K562 (cell line): ENCODE measurements around the gene HK1.

Experiments used
- BHLHE40 ChIP-seq: IDR thresholded peaks from 2 replicates; pipeline ENCODE4 v1.6.1; 2011; ENCODE audit warnings: low read length, improper control_type of control experiment
- DLX4 ChIP-seq: fragments of 250-450 bp; sonication (Bioruptor Pico); IDR thresholded peaks from 2 replicates; pipeline ENCODE4 v1.6.1; 2021; ENCODE audit warnings: mild to moderate bottlenecking
- GATA2 ChIP-seq: sonication (generic); formaldehyde crosslinking; IDR thresholded peaks from 2 replicates; pipeline ENCODE4 v1.4.0; 2020; ENCODE audit warnings: mild to moderate bottlenecking, missing genetic modification reagents
- HBP1 ChIP-seq: fragments of 450-650 bp; formaldehyde crosslinking; IDR thresholded peaks from 2 replicates; pipeline ENCODE4 v1.4.0; 2022; ENCODE audit warnings: missing genetic modification characterization
- POLR2A ChIP-seq: fragments of 450-650 bp; conservative IDR thresholded peaks from 2 replicates; pipeline ENCODE4 v1.6.1; 2016
- POLR2AphosphoS2 ChIP-seq: IDR thresholded peaks from 2 replicates; pipeline ENCODE4 v1.6.1; 2012; ENCODE audit warnings: low read length, improper control_type of control experiment
- POLR2AphosphoS5 ChIP-seq: IDR thresholded peaks from 2 replicates; pipeline ENCODE4 v1.6.1; 2011; ENCODE audit warnings: mild to moderate bottlenecking, low read depth, low read length, moderate library complexity; ENCODE audit not compliant: control insufficient read depth, insufficient read depth
- RBM39 ChIP-seq: fragments of 200-400 bp; formaldehyde crosslinking; optimal IDR thresholded peaks from 2 replicates; pipeline ENCODE3; 2018; ENCODE audit warnings: low read depth, low read length
- ZNF316 ChIP-seq: fragments of 450-650 bp; IDR thresholded peaks from 2 replicates; pipeline ENCODE4 v1.6.1; 2016
- ZNF512 ChIP-seq: IDR thresholded peaks from 2 replicates; pipeline ENCODE4 v1.6.1; 2016; ENCODE audit warnings: missing genetic modification characterization, missing compliant biosample characterization
- TF ChIP-seq, protein P1 (sequence below), 3 experiments: IDR thresholded peaks in 2 of 3; conservative IDR thresholded peaks in 1 of 3; 2 replicates each; pipeline ENCODE4 v1.5.1; 2011 to 2012; ENCODE audit warnings: low read length in 3 of 3, mild to moderate bottlenecking in 3 of 3, control low read depth in 2 of 3, improper control_type of control experiment in 1 of 3, inconsistent platforms in 1 of 3, low read depth in 1 of 3, mixed read lengths in 1 of 3, moderate library complexity in 1 of 3; ENCODE audit not compliant: insufficient read depth in 2 of 3
- TF ChIP-seq, protein P2 (sequence below): fragments of 250-450 bp; sonication (Bioruptor Pico); IDR thresholded peaks from 2 replicates; pipeline ENCODE4 v1.8.0; 2021; ENCODE audit warnings: borderline replicate concordance, mild to moderate bottlenecking, moderate library complexity; ENCODE audit not compliant: poor library complexity, severe bottlenecking

GRCh38 chr10:69351589-69351988, 73.3 kb downstream of the HK1 start:
- TF ChIP-seq, protein P1, sequence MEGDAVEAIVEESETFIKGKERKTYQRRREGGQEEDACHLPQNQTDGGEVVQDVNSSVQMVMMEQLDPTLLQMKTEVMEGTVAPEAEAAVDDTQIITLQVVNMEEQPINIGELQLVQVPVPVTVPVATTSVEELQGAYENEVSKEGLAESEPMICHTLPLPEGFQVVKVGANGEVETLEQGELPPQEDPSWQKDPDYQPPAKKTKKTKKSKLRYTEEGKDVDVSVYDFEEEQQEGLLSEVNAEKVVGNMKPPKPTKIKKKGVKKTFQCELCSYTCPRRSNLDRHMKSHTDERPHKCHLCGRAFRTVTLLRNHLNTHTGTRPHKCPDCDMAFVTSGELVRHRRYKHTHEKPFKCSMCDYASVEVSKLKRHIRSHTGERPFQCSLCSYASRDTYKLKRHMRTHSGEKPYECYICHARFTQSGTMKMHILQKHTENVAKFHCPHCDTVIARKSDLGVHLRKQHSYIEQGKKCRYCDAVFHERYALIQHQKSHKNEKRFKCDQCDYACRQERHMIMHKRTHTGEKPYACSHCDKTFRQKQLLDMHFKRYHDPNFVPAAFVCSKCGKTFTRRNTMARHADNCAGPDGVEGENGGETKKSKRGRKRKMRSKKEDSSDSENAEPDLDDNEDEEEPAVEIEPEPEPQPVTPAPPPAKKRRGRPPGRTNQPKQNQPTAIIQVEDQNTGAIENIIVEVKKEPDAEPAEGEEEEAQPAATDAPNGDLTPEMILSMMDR (IDR thresholded peaks at IDR 0.05 in 2 of 3, conservative IDR thresholded peaks at IDR 0.05 in 1 of 3; ENCODE audit: insufficient read depth in 2 of 3, low read depth in 1 of 3, low read length in 3 of 3), result no peak
- TF ChIP-seq GATA2, result no peak
- TF ChIP-seq ZNF316, result no peak
- no peak for TF ChIP-seq POLR2A
- TF ChIP-seq POLR2AphosphoS5, result no peak
- no peak for TF ChIP-seq BHLHE40
- TF ChIP-seq DLX4 (CRISPR knock-in tag), result no peak
- TF ChIP-seq POLR2AphosphoS2, result no peak
- no peak for TF ChIP-seq HBP1
- TF ChIP-seq, protein P2, sequence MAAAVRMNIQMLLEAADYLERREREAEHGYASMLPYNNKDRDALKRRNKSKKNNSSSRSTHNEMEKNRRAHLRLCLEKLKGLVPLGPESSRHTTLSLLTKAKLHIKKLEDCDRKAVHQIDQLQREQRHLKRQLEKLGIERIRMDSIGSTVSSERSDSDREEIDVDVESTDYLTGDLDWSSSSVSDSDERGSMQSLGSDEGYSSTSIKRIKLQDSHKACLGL, result no peak
- no peak for TF ChIP-seq RBM39
- TF ChIP-seq ZNF512 (tag), result no peak
